ENCODE data around the gene ISL2.

Gene ISL2

GRCh38 chr15:76340198-76340802 lies 3.7 kb downstream of the ISL2 start:
- no peak for TF ChIP-seq TCF4 (CRISPR knock-in tag; IDR thresholded peaks at IDR 0.05; ENCODE audit: borderline replicate concordance)
- TF ChIP-seq ARNTL (CRISPR knock-in tag; IDR thresholded peaks at IDR 0.05; ENCODE audit: borderline replicate concordance, low read depth), result no peak
- no peak for TF ChIP-seq PPARA (CRISPR knock-in tag; IDR thresholded peaks at IDR 0.05; ENCODE audit: borderline replicate concordance)
- no peak for TF ChIP-seq CSRNP3 (CRISPR knock-in tag; IDR thresholded peaks at IDR 0.05)
- TF ChIP-seq ZFP3 (CRISPR knock-in tag; IDR thresholded peaks at IDR 0.05), result no peak
- TF ChIP-seq ZNF70 (CRISPR knock-in tag; IDR thresholded peaks at IDR 0.05), result no peak
- TF ChIP-seq ZNF565 (CRISPR knock-in tag; conservative IDR thresholded peaks at IDR 0.05; ENCODE audit: low read depth), result no peak
- ATAC-seq, result no peak

- no peak for ATAC-seq
- TF ChIP-seq CSRNP3 (CRISPR knock-in tag; IDR thresholded peaks at IDR 0.05) (no peak), POU6F1 (CRISPR knock-in tag; IDR thresholded peaks at IDR 0.05; ENCODE audit: borderline replicate concordance, low read depth) (no peak), GLIS3 (CRISPR knock-in tag; IDR thresholded peaks at IDR 0.05) (no peak), CSDC2 (CRISPR knock-in tag; IDR thresholded peaks at IDR 0.05) (no peak), ESRRG (CRISPR knock-in tag; IDR thresholded peaks at IDR 0.05) (no peak), ZFP30 (CRISPR knock-in tag; IDR thresholded peaks at IDR 0.05) (no peak), ZNF8 (CRISPR knock-in tag; IDR thresholded peaks at IDR 0.05) (no peak), ZC3H10 (CRISPR knock-in tag; IDR thresholded peaks at IDR 0.05) (no peak), TCF4 (CRISPR knock-in tag; IDR thresholded peaks at IDR 0.05; ENCODE audit: borderline replicate concordance) (no peak)
These were observed 4.3 kb downstream of the ISL2 start for GRCh38 chr15:76340803-76341365.

- ATAC-seq, result no peak
These were observed 4.9 kb downstream of the ISL2 start for GRCh38 chr15:76341366-76342057.

More at GRCh38 chr15:76341366-76342057, 4.9 kb downstream of the ISL2 start:
- TF ChIP-seq ZNF565 (CRISPR knock-in tag; conservative IDR thresholded peaks at IDR 0.05; ENCODE audit: low read depth) (no peak), ZFP3 (CRISPR knock-in tag; IDR thresholded peaks at IDR 0.05) (no peak), CSRNP3 (CRISPR knock-in tag; IDR thresholded peaks at IDR 0.05) (no peak), ZNF70 (CRISPR knock-in tag; IDR thresholded peaks at IDR 0.05) (no peak), TCF4 (CRISPR knock-in tag; IDR thresholded peaks at IDR 0.05; ENCODE audit: borderline replicate concordance) (no peak), POU6F1 (CRISPR knock-in tag; IDR thresholded peaks at IDR 0.05; ENCODE audit: borderline replicate concordance, low read depth) (no peak), ISL1 (CRISPR knock-in tag; IDR thresholded peaks at IDR 0.05) (no peak), PPARA (CRISPR knock-in tag; IDR thresholded peaks at IDR 0.05; ENCODE audit: borderline replicate concordance) (no peak), CSDC2 (CRISPR knock-in tag; IDR thresholded peaks at IDR 0.05) (no peak), ZNF8 (CRISPR knock-in tag; IDR thresholded peaks at IDR 0.05) (no peak)
